IMR-90 (cell line): ENCODE results near the gene THOC2. TPM values are rescaled to one million over a fixed set of nuclear protein-coding genes. Genes with fewer than 3 reads are reported as not detected.

Experiments
- ATAC-seq: fragments of 200-7000 bp; cut with Tn5 transposase; 2 replicates; pipeline ENCODE4 v1.9.1; 2020; ENCODE audit warnings: low read depth, mild to moderate bottlenecking, moderate library complexity
- BruUV-seq: library from RNA; stranded (reverse); fragments of 400-500 nt; replicated peaks from 2 replicates; lab custom pipeline; 2021; lab: Mats Ljungman, UMichigan
- CTCF ChIA-PET: fragments of 300-600 bp; formaldehyde crosslinking; extraction: SDS; loops from one replicate; lab custom pipeline; 2021; ENCODE audit warnings: antibody characterized with exemption; lab: Yijun Ruan, JAX
- POLR2A ChIA-PET: fragments of 300-600 bp; sonication (Branson Sonifier 250); formaldehyde crosslinking; loops from one replicate; lab custom pipeline; 2022; ENCODE audit warnings: antibody characterized with exemption; ENCODE audit not compliant: unreplicated experiment; lab: Charles Lee
- DNase-seq: peaks from one replicate; pipeline ENCODE4 v3.0.0; 2013
- H2AFZ ChIP-seq: replicated peaks from 2 replicates; pipeline ENCODE3; 2013; ENCODE audit warnings: low read length, mild to moderate bottlenecking; ENCODE audit not compliant: poor library complexity
- H2AK5ac ChIP-seq: 2 replicates; pipeline ENCODE4 v1.6.1; 2013; ENCODE audit warnings: low read depth, low read length, inconsistent platforms
- H2AK9ac ChIP-seq: replicated peaks from 2 replicates; pipeline ENCODE3; 2013; ENCODE audit warnings: mild to moderate bottlenecking, low read depth, low read length, moderate library complexity; ENCODE audit not compliant: poor library complexity
- H2BK120ac ChIP-seq: 2 replicates; pipeline ENCODE4 v1.6.1; 2013; ENCODE audit warnings: low read depth, low read length, inconsistent platforms
- H2BK15ac ChIP-seq: 3 replicates; pipeline ENCODE4 v1.6.1; 2013; ENCODE audit warnings: low read depth, low read length, inconsistent platforms
- H2BK20ac ChIP-seq: 2 replicates; pipeline ENCODE4 v1.6.1; 2013; ENCODE audit warnings: low read depth, mild to moderate bottlenecking, inconsistent platforms, low read length, moderate library complexity
- H2BK5ac ChIP-seq: 2 replicates; pipeline ENCODE4 v1.6.1; 2013; ENCODE audit warnings: mild to moderate bottlenecking, low read depth, low read length, inconsistent platforms; ENCODE audit not compliant: poor library complexity, severe bottlenecking
- H3K14ac ChIP-seq: replicated peaks from 2 replicates; pipeline ENCODE4 v1.6.1; 2013; ENCODE audit warnings: low read depth, low read length, inconsistent platforms
- H3K18ac ChIP-seq: 2 replicates; pipeline ENCODE4 v1.6.1; 2013; ENCODE audit warnings: low read depth, low read length, control low read depth
- H3K23ac ChIP-seq: 2 replicates; pipeline ENCODE4 v1.6.1; 2013; ENCODE audit warnings: low read depth, low read length, inconsistent platforms
- H3K27ac ChIP-seq: 2 replicates; pipeline ENCODE4 v1.5.1; 2013; ENCODE audit warnings: mild to moderate bottlenecking, control low read depth, low read length; ENCODE audit not compliant: insufficient read depth
- H3K27me3 ChIP-seq: 2 replicates; pipeline ENCODE4 v1.6.1; 2013; ENCODE audit warnings: low read length; ENCODE audit not compliant: control insufficient read depth, insufficient read depth
- H3K36me3 ChIP-seq: 2 replicates; pipeline ENCODE4 v1.6.1; 2013; ENCODE audit warnings: low read length, mixed read lengths; ENCODE audit not compliant: control insufficient read depth, insufficient read depth
- H3K4ac ChIP-seq: 2 replicates; pipeline ENCODE4 v1.6.1; 2013; ENCODE audit warnings: low read depth, low read length, inconsistent platforms
- H3K4me1 ChIP-seq: 2 replicates; pipeline ENCODE4 v1.6.1; 2013; ENCODE audit warnings: low read length, mixed read lengths; ENCODE audit not compliant: control insufficient read depth, insufficient read depth
- H3K4me2 ChIP-seq: 2 replicates; pipeline ENCODE4 v1.6.1; 2013; ENCODE audit warnings: low read depth, mild to moderate bottlenecking, control low read depth, low read length, moderate library complexity
- H3K4me3 ChIP-seq: 2 replicates; pipeline ENCODE4 v1.5.1; 2013; ENCODE audit warnings: low read depth, mild to moderate bottlenecking, control low read depth, low read length, moderate library complexity; ENCODE audit not compliant: insufficient read depth
- H3K56ac ChIP-seq: 2 replicates; pipeline ENCODE4 v1.6.1; 2013; ENCODE audit warnings: low read length, inconsistent platforms; ENCODE audit not compliant: insufficient read depth; ENCODE audit errors: extremely low read depth
- H3K79me1 ChIP-seq, 2 experiments: 2 replicates each; pipeline ENCODE4 v1.6.1; 2013; ENCODE audit warnings: low read length in 2 of 2, inconsistent platforms in 1 of 2, low read depth in 1 of 2
- H3K9ac ChIP-seq: 2 replicates; pipeline ENCODE4 v1.6.1; 2013; ENCODE audit warnings: low read depth, low read length, control low read depth
- H3K9me1 ChIP-seq: 2 replicates; pipeline ENCODE4 v1.6.1; 2013; ENCODE audit warnings: low read length, inconsistent platforms; ENCODE audit not compliant: insufficient read depth
- H3K9me3 ChIP-seq: 2 replicates; pipeline ENCODE4 v1.6.1; 2013; ENCODE audit warnings: low read length; ENCODE audit not compliant: control insufficient read depth, insufficient read depth
- H4K20me1 ChIP-seq: 2 replicates; pipeline ENCODE4 v1.6.1; 2013; ENCODE audit warnings: low read length, inconsistent platforms; ENCODE audit not compliant: insufficient read depth
- H4K5ac ChIP-seq: 2 replicates; pipeline ENCODE4 v1.6.1; 2013; ENCODE audit warnings: mild to moderate bottlenecking, low read depth, low read length, control low read depth
- H4K8ac ChIP-seq, 2 experiments: 2 replicates each; pipeline ENCODE4 v1.6.1; 2013; ENCODE audit warnings: low read depth in 2 of 2, low read length in 2 of 2, control low read depth in 1 of 2, inconsistent platforms in 1 of 2
- H4K91ac ChIP-seq: 2 replicates; pipeline ENCODE4 v1.6.1; 2013; ENCODE audit warnings: low read depth, low read length, inconsistent platforms; ENCODE audit not compliant: insufficient read depth
- CHD1 ChIP-seq: IDR thresholded peaks from 2 replicates; pipeline ENCODE4 v1.6.1; 2012; ENCODE audit warnings: low read depth, low read length, improper control_type of control experiment
- ELK1 ChIP-seq: fragments of 150-350 bp; IDR thresholded peaks from 2 replicates; pipeline ENCODE4 v1.6.1; 2016; ENCODE audit warnings: low read depth, mild to moderate bottlenecking, low read length, moderate library complexity, borderline replicate concordance
- MAFK ChIP-seq: IDR thresholded peaks from 2 replicates; pipeline ENCODE4 v1.6.1; 2012; ENCODE audit warnings: low read depth, low read length, improper control_type of control experiment
- POLR2A ChIP-seq: IDR thresholded peaks from 2 replicates; pipeline ENCODE4 v1.6.1; 2012; ENCODE audit warnings: mild to moderate bottlenecking, low read depth, low read length
- RAD21 ChIP-seq: IDR thresholded peaks from 2 replicates; pipeline ENCODE4 v1.6.1; 2012; ENCODE audit warnings: low read length, improper control_type of control experiment
- RCOR1 ChIP-seq: IDR thresholded peaks from 2 replicates; pipeline ENCODE4 v1.6.1; 2012; ENCODE audit warnings: mild to moderate bottlenecking, low read length, improper control_type of control experiment; ENCODE audit not compliant: insufficient replicate concordance
- RFX5 ChIP-seq: IDR thresholded peaks from 2 replicates; pipeline ENCODE4 v1.8.0; 2012; ENCODE audit warnings: low read depth, mild to moderate bottlenecking, low read length, moderate library complexity
- SMC3 ChIP-seq: fragments of 150-350 bp; IDR thresholded peaks from 2 replicates; pipeline ENCODE4 v1.6.1; 2016; ENCODE audit warnings: low read depth, mild to moderate bottlenecking, antibody characterized with exemption, low read length, moderate library complexity
- USF2 ChIP-seq: fragments of 150-350 bp; IDR thresholded peaks from 2 replicates; pipeline ENCODE4 v1.6.1; 2017; ENCODE audit warnings: mild to moderate bottlenecking, antibody characterized with exemption, low read length, low read depth
- WGBS, 2 experiments: methylation state at CpG; one replicate each; pipeline versions ENCODE4 v1.1.5 to v1.1.7; 2013; ENCODE audit warnings: missing lambda C conversion rate in 2 of 2; ENCODE audit not compliant: insufficient read length in 1 of 2; ENCODE audit errors: extremely low coverage in 2 of 2; 5-methylcytosine and 5-hydroxymethylcytosine counted together
- dilution Hi-C: fragments of 300-500 bp; cut with HindIII; formaldehyde crosslinking; loops from one replicate; pipeline ENCODE4 v1.14.3; 2018; ENCODE audit warnings: low sequenced_read_pairs; ENCODE audit not compliant: unreplicated experiment
- in situ Hi-C: fragments of 300-500 bp; cut with MboI; formaldehyde crosslinking; loops from 3 replicates; pipeline ENCODE4 v1.14.3; 2019; ENCODE audit warnings: low sequenced_read_pairs, inconsistent platforms, mixed read lengths
- intact Hi-C: fragments of 100-400 bp; cut with micrococcal nuclease; formaldehyde crosslinking; loops from 2 replicates; pipeline ENCODE4 v1.10.0; 2022
- polyA plus RNA-seq, 3 experiments: library from polyadenylated mRNA; depleted of rRNA; stranded (reverse); fragments of >200 nt; gene quantifications; 2 replicates each; pipeline ENCODE4 v1.2.3, GENCODE V29; 2012; ENCODE audit warnings: low replicate concordance in 1 of 3
- total RNA-seq: library from RNA; depleted of rRNA; stranded (reverse); fragments of >200 nt; gene quantifications from 2 replicates; pipeline ENCODE4 v1.2.3, GENCODE V29; 2012

Gene THOC2
- total and polyA plus RNA-seq, 2 of the 4 experiments (the other 2 are of a cell fraction): 42.9 to 58.8 TPM

GRCh38 chrX:123648028-123648810 is 84.6 kb downstream of the THOC2 start:
- H2AFZ ChIP-seq: peak overlapping the region; percentile 43
- H4K5ac ChIP-seq: no peak overlapping the region
- no peak overlapping the region for H2AK9ac ChIP-seq
- ATAC-seq (peak; percentile 98), DNase-seq (peak; percentile 83)
- TF ChIP-seq RAD21: no peak
- TF ChIP-seq SMC3: no peak
- no peak for TF ChIP-seq USF2
- no peak for TF ChIP-seq CHD1
- TF ChIP-seq ELK1: no peak
- TF ChIP-seq RFX5: no peak
- TF ChIP-seq POLR2A: no peak
- TF ChIP-seq RCOR1: no peak
- TF ChIP-seq MAFK: no peak
- no peak overlapping the region for H4K8ac ChIP-seq
- CTCF ChIA-PET: interaction anchor here (0.7 to 1.1 kb wide), 2 partner anchors 44 to 66 kb away, joined by 3 to 4 read pairs; no protein-coding TSS in a partner anchor
- peak overlapping the region; percentile 29; the same call in 1 of the 2 replicates for H2AK5ac ChIP-seq
- peaks cover 0 to 6% of the 10 kb centered on the region in 2 experiments; a peak in 1 of 4 replicates for H3K79me1 ChIP-seq
- no peaks in the 10 kb centered on the region for H3K9me3 ChIP-seq
- BruUV-seq: no TSS peak
- POLR2A ChIA-PET: no interaction called here
- H3K18ac ChIP-seq: no peak overlapping the region
- H3K27ac ChIP-seq: no peak overlapping the region
- H2BK120ac ChIP-seq: no peak overlapping the region
- WGBS, 2 experiments: 25% methylated on average over 7 of the region's 20 CpGs; no CpG with 5 or more reads in 1 of the 2 experiments
- no peak overlapping the region for H4K91ac ChIP-seq
- H3K14ac ChIP-seq: peak overlapping the region; percentile 62; the same call in 1 of the 2 replicates
- peaks cover 4% of the 10 kb centered on the region; the same call in 1 of the 2 replicates for H4K20me1 ChIP-seq
- no peak overlapping the region for H3K4me3 ChIP-seq
- in situ Hi-C loops: no loop called here
- H3K27me3 ChIP-seq: no peaks in the 10 kb centered on the region
- H2BK15ac ChIP-seq: no peak overlapping the region
- H2BK5ac ChIP-seq: no peak overlapping the region
- H3K4me1 ChIP-seq: peaks cover 1% of the 10 kb centered on the region; the same call in 1 of the 2 replicates
- no peak overlapping the region for H3K9ac ChIP-seq
- no peak overlapping the region for H3K4ac ChIP-seq
- intact Hi-C loops: no loop called here
- H2BK20ac ChIP-seq: no peak overlapping the region
- H3K9me1 ChIP-seq: no peaks in the 10 kb centered on the region
- H3K4me2 ChIP-seq: peak overlapping the region; percentile 64
- no peak overlapping the region for H3K23ac ChIP-seq
- H3K56ac ChIP-seq: no peak overlapping the region
- dilution Hi-C loops: no loop called here
- H3K36me3 ChIP-seq: no peaks in the 10 kb centered on the region
